DMS53 treated with DMSO at 0.1 percent for 48 hours (cell line): ENCODE measurements around the gene TCP11L2.
A peak's percentile ranks its signal among the peaks of the same experiment; 100 is the strongest.
"Not testable (repeated sequence)": the region's sequence is repeated elsewhere in the genome, so short reads cannot be mapped to it uniquely, and the experiment has no call there.

Experiments
- DNase-seq: peaks from one replicate; lab custom pipeline; 2025; ENCODE audit not compliant: unreplicated experiment; lab: John Stamatoyannopoulos, UW

TCP11L2 gene

DNA sequence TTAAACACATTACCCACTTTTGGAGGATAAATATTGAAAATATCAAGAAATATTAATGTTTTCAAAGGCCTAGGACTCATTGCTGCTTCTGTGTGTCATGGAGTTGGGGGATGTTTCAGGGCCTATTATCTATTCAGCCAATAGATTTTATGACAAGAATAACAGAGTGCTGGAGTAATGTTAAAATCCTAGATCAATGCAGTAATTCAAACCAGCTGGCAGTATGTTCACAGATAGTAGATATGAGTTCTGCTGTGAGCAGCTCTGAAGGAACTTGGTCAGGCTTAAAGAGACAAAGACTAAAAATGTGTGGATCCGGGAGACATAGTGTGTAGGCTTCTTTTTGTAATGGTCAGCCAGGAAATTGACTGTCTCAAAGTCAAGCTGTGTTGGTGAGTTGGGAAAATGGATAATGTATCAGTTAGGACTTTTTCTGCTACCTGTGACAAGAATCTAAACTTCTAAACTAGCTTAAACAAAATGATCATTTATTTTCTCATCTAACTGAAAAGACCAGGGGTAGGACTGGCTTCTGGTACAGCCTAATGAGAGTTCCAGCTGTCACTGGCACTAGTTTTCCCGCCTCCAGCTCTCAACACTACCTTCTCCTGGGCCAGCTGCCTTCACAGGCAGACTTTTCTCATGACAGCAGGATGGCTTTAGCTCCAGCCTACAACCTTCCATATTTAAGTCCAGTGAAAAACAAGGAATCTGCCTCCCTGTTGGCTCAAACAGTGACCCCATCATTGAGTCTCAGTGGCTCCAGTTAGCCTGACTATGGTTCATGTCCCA is 38.7 kb downstream of the TCP11L2 start:
- DNase-seq = no peak

- DNase-seq = no peak
Observed at GRCh38 chr12:106342397-106343213, 40.1 kb downstream of the TCP11L2 start.

DNA sequence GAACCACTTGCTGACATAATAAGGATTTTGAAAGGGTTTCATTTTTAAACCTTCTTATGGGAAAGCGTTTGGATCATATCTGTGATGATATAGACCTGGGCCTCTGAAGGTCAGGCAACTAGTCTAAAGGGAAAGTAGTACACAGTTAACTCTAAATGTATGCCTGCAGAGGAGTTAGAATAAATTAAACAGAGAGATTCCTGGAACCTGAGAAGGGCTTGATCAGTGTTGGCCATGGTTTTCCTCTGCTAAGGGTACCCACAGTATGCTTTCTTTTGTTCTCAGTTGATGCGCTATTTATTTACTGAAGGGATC is 40.6 kb downstream of the TCP11L2 start:
- no peak for DNase-seq

DNA sequence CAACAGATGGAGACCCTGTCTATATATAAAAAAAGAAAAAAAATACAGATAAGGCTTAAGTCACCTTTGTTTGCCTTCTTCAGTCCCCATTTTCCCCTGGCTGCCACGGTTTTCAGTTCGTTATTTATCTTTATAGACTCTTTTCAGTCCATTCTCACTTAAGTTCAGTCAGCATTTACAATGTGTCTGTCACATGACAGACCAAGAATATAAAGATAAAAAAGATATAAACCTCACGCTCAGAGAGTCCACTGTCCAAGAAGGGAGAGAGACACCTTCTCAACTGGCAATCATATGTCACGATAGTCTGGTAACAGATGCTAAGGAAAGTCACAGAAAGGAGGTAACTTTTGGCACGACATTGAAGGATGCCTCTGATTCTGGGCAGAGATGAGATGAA is 41.6 kb downstream of the TCP11L2 start:
- DNase-seq = no peak

DNA sequence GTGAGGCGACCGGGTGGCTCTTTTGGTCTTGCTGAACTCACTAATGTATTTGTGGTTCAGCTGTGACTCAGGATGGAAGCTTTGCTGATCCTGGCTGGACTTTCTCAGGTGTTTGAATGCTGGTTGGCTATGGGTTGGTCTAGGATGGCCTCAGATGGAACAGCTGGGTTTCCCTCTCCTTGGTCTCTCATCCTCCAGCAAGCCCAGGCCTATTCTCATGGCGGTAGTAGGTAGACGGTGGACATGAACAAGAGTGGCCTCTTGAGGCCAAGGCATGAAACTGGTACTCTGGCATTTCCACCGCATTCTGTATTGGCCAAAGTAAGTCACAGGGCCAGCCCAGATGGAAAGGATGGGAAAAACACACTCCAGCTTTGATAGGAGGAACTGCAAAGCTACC is 43.2 kb downstream of the TCP11L2 start:
- peak; percentile 64 for DNase-seq

DNA sequence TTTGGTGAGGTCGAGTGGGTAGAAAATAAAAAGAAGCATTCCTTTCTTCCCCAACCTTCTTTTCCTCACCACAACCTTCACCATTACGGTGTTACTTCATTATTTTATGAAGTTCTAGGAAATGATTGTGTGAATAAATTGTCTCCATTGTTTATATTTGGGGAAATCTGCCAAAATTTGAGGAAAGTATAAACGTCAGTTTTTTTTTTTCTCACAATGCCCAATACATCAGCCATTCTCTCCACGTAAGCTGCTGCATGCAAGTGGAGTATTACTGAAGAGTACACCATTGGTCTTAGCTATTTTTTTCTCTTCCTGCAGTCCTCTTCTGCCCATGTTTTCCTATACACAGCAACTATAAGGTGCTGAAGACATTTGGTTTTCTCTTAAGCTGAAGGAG is 45.9 kb downstream of the TCP11L2 start:
- no peak for DNase-seq

GRCh38 chr12:106353175-106353574 is 50.6 kb downstream of the TCP11L2 start:
- no peak for DNase-seq

- DNase-seq = peak; percentile 97
Observed at GRCh38 chr12:106357549-106358395, 55.2 kb downstream of the TCP11L2 start, which contains the start of gene POLR3B. TSS of gene POLR3B (plus strand) at chr12:106357748. CDS start at chr12:106357880, 132 bp downstream.

DNA sequence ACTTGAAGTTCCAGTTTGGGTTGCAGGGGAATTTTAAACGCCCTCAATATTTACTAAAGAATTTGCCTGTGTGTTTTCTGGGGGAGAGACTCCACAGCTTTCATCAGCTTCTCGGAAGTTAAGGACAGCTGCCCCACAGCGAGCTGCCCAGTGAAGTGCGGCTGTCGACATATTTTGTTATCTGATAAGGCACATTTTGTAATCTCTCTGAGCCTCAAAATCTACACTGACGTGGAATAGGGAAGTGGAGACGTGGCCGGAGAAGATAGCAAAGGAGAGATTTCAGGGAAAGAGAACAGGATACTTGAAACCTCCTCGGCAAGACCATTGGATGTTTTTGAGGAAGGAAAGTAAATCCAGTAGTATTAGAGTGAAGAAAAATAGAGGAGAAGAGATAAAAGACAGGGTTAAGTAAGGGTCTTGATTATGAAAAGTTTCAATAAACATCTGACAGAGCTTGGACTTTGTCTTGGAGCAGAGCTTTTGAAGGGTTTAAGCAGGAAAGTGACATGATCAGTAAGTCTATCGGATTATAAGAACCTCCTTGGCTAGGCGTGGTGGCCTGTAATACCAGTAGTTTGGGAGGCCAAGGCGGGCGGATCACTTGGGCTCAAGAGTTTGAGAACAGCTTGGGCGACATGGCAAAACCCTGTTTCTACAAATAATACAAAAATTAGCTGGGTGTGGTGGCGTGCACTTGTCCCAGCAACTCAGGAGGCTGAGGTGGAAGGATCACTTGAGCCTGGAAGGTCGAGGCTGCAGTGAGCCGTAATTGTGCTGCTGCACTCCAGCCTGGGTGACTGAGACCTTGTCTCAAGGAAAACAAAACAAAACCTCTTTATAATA is 56.1 kb downstream of the TCP11L2 start:
- no peak for DNase-seq

- no peak for DNase-seq
Observed at GRCh38 chr12:106359646-106360399, 57.3 kb downstream of the TCP11L2 start.

- DNase-seq = no peak
Observed at GRCh38 chr12:106360400-106360994, 58.0 kb downstream of the TCP11L2 start.

GRCh38 chr12:106362971-106363370 is 60.4 kb downstream of the TCP11L2 start:
- DNase-seq = no peak

DNA sequence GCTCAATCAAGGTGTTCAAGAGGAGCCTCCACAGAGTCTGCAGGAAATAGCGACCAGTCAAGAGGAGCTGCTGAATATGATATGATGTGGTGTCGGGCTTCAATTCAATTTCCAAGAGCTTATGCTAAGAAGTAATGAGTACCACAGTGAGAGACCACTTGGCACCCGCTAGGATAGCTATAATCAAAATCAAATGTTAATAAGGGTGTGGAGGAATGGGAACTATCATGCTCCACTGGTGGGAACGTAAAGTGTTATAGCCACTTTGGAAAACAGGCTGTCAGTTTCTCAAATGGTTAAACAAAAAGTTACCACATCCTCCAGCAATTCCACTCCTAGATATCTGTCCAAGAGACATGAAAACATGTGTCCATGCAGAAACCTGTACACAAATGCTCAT is 61.7 kb downstream of the TCP11L2 start:
- DNase-seq = no peak

DNA sequence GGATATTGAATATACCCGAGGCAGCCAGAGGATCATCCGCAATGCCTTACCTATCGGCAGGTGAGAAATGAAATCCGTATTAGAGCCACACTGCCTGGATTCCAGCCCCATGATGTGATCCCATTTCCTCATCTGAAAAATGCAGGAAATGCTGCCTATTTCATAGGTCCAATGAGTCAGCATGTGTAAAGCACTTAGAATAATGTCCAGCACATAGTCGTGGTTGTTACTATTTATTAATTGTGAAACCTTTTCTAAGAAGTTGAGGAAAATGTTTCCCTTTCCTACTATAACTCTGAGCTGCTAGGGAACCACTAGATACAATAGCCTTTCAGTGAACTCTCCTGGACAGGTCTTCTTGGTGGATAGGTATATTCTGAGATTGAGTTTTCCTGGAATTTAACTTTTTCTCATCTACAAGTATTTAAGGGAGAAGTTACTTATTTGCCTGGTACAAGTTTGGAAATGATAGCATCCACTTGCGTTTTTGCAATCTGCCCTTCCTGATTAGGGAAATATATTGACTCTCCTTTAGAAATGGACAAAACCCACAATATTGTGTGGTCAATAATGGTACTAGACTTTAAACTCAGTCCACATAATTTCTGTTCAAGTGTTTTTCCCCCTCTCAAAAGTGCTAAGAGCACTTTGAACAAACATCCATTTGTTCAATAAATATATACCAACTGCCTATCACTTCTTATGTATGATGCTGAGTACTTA is 67.3 kb downstream of the TCP11L2 start:
- peak; percentile 9 for DNase-seq

GRCh38 chr12:106378788-106379187 is 76.3 kb downstream of the TCP11L2 start:
- DNase-seq = no peak

- no peak for DNase-seq
Observed at GRCh38 chr12:106380954-106381353, 78.4 kb downstream of the TCP11L2 start.

DNA sequence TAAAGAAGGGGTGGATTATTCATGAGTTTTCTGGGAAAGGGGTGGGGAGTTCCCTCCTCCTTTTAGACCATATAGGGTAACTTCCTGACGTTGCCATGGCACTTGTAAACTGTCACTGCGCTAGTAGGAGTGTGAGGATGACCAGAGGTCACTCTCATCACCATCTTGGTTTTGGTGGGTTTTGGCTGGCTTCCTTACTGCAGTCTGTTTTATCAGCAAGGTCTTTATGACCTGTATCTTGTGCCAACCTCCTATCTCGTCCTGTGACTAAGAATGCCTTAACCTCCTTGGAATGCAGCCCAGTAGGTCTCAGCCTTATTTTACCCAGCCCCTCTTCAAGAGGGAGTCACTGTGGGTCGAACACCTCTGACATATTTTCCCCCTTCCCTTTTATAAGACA is 79.3 kb downstream of the TCP11L2 start:
- not testable (repeated sequence) for DNase-seq

DNA sequence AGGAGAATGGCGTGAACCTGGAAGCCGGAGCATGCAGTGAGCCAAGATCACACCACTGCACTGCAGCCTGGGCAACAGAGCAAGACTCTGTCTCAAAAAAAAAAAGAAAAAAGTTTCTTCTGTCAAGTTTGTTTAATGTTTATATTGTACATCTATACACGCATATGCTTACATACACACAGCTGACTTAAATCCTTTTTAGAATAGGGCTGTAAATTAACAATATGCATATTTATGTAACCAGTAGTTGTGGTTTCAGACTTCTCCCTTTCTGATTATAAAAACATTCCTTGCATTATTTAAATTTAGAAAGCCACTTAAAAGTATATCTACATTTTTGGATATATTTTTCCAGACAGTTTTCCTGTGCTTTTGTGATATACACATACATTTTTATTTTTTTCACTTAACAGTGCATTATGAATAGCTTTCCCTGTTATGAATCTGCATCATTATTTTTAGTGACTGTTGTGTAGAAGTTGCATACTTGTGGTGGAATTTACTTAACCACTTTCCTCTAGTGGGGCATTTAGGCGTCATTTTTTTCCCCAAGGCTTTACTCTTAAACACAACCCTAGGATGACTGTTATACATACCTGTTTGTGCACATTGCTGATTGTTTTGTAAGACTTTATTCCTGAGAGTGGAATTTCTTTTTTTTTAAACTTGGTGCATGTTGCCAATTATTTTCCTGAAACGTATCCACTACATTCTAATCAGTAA is 84.4 kb downstream of the TCP11L2 start:
- no peak for DNase-seq
